ENCODE measurements around the gene PSME3IP1.
"Not testable (repeated sequence)": the region's sequence is repeated elsewhere in the genome, so short reads cannot be mapped to it uniquely, and the experiment has no call there.

The PSME3IP1 gene

GRCh38 chr16:57196286-57196685 is 10.4 kb upstream of the PSME3IP1 start:
- DNase-seq = no peak

- peak; percentile 94 for DNase-seq
Measured at GRCh38 chr16:57194512-57194911, 8.7 kb upstream of the PSME3IP1 start.

- DNase-seq = no peak
Measured at GRCh38 chr16:57192720-57193486, 7.1 kb upstream of the PSME3IP1 start.

GRCh38 chr16:57192146-57192545 is 6.3 kb upstream of the PSME3IP1 start:
- DNase-seq = peak; percentile 17

- peak; percentile 14 for DNase-seq
Measured at GRCh38 chr16:57191056-57191571, 5.3 kb upstream of the PSME3IP1 start.

GRCh38 chr16:57190136-57190535 is 4.3 kb upstream of the PSME3IP1 start:
- no peak for DNase-seq

- DNase-seq = not testable (repeated sequence)
Measured at GRCh38 chr16:57189527-57189926, 3.7 kb upstream of the PSME3IP1 start.

GRCh38 chr16:57188711-57189002 is 2.8 kb upstream of the PSME3IP1 start:
- no peak for DNase-seq

GRCh38 chr16:57187902-57188710 is 2.3 kb upstream of the PSME3IP1 start:
- DNase-seq = not testable (repeated sequence)

- peak; percentile 59 for DNase-seq
Measured at GRCh38 chr16:57186872-57187854, 1.3 kb upstream of the PSME3IP1 start.

GRCh38 chr16:57185446-57185944 is 344 bp downstream of the PSME3IP1 start:
- DNase-seq = peak; percentile 53

- DNase-seq = no peak
Measured at GRCh38 chr16:57184887-57185445, 873 bp downstream of the PSME3IP1 start.

- no peak for DNase-seq
Measured at GRCh38 chr16:57184113-57184512, 1.7 kb downstream of the PSME3IP1 start.

- no peak for DNase-seq
Measured at GRCh38 chr16:57179215-57179828, 6.5 kb downstream of the PSME3IP1 start.

- no peak for DNase-seq
Measured at GRCh38 chr16:57178793-57179212, 7.0 kb downstream of the PSME3IP1 start.

GRCh38 chr16:57178196-57178595 is 7.6 kb downstream of the PSME3IP1 start:
- DNase-seq = peak; percentile 74

GRCh38 chr16:57175896-57176295 is 9.9 kb downstream of the PSME3IP1 start:
- peak; percentile 30 for DNase-seq

- DNase-seq = no peak
Measured at GRCh38 chr16:57172721-57173290, 13.0 kb downstream of the PSME3IP1 start.

GRCh38 chr16:57169327-57169726 is 16.5 kb downstream of the PSME3IP1 start:
- no peak for DNase-seq

GRCh38 chr16:57167953-57168352 is 17.9 kb downstream of the PSME3IP1 start:
- peak; percentile 45 for DNase-seq

- DNase-seq = peak; percentile 56
Measured at GRCh38 chr16:57167538-57167937, 18.3 kb downstream of the PSME3IP1 start.
